GM19351 (cell line): ENCODE data around the gene MAP3K9.
"Not testable (repeated sequence)": the region's sequence is repeated elsewhere in the genome, so short reads cannot be mapped to it uniquely, and the experiment has no call there.

ENCODE experiments used
- ATAC-seq: cut with Tn5 transposase; IDR thresholded peaks from one replicate; pipeline ENCODE4 v1.9.1; 2021; ENCODE audit warnings: mild to moderate bottlenecking, moderate library complexity; ENCODE audit not compliant: unreplicated experiment

MAP3K9 gene

DNA sequence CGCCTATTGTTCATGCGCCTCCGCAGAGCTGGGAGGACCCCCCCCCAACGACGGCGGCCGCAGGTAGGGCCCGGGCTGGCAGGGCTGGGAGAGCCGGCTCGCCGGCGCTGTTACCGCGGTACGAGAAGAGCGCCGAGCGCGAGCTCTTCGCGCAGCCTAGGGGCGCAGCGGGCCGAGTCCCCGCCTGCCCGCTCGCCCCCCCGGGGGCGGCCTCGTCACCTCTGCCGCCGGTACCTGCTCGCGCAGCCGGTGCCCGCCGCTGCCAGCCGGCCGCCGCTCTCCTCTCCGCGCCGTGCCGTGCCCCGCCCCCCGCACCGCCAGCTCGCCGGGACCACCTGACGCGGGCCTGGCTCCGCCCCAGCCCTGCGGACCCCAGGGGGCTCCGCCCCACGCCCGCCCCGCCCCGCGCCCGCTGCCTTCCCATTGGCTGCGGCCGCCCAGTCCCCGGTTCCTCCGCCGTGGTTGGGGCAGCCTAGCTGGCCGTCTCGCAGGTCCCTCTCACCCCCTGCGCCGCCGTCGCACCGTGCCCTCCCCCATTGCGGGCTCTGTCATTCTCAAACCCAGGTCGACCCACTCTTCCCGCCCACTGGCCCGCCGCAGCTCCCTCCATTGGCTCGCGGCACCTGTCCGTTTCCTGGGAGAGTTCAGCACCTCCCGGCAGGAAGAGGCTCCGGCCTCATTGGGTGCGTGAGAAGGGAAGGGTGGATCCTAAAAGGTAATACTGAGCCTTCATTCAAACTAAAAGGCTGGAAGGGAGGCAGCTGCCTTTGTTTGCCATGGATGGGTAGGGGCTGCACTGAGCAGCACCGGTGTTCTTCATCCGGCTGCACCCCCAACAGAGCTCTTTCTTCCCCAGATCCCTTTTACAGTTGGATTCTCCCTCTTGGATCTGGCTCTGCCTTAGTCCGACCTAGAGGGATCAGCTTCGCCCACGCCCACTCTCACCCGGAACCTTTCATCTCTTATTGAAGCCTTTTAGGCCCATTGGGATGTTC lies at the start of gene MAP3K9:
MAP3K9 (minus strand) TSS at position 289 of the 995 bp plus-strand sequence. CDS start 342 bp downstream, outside the sequence.
- ATAC-seq: peak; percentile 87

DNA sequence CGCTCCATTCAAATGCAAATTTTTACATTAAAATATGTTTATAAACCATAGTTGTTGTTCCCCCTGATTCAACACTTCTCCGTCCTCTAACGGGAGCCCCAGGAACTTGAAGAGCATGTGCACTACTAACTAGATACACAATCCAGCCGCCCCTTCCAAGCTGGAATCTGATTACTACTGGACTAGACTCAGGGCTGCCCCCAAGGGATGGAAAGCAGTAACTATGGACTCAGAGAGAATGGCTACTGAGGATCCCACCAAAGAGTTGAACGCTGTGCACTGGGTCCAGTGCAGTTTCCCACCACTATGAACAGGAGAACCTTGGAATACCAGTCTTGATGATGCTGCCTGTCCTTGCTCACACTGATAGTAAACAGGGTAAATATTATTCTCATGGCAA lies 49.3 kb upstream of the MAP3K9 start:
- no peak for ATAC-seq

DNA sequence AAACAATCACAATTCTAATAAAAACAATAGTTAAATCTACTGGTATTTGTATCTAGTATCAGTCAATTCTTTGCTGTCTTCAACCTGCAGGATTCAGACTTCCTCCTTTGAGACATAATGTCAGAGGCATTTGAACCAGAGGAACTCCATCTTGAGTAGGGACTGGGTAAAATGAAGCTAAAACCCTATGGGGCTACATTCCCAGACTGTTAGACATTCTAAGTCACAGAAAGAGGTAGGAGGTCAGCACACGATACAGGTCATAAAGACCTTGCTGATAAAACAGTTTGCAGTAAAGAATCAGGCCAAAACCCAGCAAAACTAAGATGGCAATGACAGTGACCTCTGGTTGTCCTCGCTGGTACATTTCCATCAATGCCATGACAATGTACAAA lies 48.2 kb upstream of the MAP3K9 start:
- ATAC-seq: no peak

- ATAC-seq: no peak
Observed at GRCh38 chr14:70856851-70857495, 47.7 kb upstream of the MAP3K9 start.

DNA sequence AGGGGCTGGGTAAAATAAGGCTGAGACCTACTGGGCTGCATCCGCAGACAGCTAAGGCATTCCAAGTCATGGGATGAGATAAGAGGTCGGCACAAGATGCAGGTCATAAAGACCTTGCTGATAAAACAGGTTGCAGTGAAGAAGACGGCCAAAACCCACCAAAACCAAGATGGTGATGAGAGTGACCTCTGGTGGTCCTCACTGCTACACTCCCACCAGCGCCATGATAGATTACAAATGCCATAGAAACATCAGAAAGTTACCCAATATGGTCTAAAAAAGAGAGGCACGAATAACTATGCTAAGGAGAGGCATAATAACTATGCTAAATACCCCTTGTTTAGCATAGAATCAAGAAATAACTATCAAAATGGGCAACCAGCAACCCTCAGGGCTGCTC lies 46.2 kb upstream of the MAP3K9 start:
- no peak for ATAC-seq

GRCh38 chr14:70853658-70854057 lies 44.3 kb upstream of the MAP3K9 start:
- ATAC-seq: not testable (repeated sequence)

- no peak for ATAC-seq
Observed at GRCh38 chr14:70847406-70848090, 38.2 kb upstream of the MAP3K9 start.

DNA sequence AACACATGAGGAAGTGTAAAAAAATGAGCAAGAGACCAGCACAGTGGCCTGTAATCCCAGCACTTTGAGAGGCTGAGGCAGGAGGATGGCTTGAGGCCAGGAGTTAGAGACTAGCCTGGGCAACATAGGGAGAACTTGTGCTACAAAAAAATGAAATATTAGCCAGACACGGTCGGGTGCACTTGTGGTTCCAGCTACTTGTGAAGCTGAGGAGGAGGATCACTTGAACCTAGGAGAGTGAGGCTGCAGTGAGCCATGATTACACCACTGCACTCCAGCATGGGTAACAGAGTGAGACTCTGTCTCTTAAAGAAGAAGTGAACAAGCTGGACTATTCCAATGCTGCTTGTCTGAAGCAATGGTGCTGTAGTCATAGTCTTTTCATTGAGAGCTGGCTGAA lies 36.3 kb upstream of the MAP3K9 start:
- no peak for ATAC-seq

DNA sequence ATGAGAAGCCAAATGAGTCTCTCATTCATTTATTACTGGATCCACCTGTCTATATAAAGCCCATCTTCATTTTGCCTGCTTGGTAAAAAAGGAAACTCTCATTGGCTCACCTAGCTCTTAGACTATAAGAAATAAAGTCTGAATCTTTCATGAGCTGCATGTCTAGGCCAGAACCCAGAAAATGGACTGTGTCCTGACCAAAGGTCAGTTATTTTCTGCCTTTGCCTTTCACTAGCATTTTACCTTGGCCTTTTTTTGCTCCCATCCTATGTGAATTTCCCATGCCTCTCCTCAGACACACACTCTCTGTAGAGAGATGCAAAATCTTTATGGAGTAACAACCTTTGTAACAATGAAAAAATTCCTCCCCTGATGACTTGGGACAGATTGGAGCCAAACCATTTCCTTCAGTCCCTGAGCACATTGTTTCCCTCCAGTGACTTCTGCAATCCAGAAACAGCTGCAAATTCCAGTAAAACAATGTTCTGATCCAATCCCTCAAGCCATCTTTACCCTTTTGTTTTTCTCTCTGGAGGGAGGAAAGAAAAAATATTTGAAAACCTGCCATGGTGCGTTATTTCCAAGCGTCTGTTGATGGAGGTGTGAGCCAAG lies 33.6 kb upstream of the MAP3K9 start:
- no peak for ATAC-seq

GRCh38 chr14:70838076-70838475 lies 28.8 kb upstream of the MAP3K9 start:
- ATAC-seq: no peak

DNA sequence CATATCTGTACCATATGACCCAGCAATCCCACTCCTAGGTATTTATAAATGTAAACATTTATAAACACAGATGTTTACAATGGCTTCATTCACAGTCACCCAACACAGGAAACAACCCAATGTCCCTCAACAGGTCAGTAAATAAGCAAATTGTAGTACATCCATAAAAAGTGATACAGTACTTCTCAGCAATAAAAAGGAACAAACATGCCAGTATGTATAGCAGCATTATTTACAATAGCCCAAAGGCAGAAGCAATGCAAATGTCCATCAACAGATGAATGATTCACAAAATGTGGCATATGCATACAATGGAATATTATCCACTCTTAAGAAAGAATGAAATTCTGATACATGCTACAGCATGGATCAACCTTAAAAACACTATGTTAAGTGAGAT lies 27.6 kb upstream of the MAP3K9 start:
- no peak for ATAC-seq

DNA sequence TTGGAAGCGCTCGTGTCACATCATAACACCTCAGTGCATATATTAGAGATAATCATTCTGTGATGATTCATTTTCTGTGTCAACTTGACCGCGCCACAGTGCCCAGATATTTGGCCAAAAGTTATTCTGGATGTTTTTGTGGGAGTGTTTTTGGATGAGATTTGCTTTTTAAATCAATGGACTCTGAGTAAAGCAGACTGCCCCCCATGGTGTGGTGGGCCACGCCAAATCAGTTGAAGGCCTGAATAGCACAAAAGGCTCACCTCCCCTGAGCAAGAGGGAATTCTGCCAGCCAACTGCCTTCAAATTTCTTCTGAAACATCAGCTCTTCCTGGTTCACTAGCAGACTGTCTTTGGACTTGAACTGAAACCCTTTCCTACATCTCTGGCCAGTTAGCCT lies 24.6 kb upstream of the MAP3K9 start:
- ATAC-seq: no peak

DNA sequence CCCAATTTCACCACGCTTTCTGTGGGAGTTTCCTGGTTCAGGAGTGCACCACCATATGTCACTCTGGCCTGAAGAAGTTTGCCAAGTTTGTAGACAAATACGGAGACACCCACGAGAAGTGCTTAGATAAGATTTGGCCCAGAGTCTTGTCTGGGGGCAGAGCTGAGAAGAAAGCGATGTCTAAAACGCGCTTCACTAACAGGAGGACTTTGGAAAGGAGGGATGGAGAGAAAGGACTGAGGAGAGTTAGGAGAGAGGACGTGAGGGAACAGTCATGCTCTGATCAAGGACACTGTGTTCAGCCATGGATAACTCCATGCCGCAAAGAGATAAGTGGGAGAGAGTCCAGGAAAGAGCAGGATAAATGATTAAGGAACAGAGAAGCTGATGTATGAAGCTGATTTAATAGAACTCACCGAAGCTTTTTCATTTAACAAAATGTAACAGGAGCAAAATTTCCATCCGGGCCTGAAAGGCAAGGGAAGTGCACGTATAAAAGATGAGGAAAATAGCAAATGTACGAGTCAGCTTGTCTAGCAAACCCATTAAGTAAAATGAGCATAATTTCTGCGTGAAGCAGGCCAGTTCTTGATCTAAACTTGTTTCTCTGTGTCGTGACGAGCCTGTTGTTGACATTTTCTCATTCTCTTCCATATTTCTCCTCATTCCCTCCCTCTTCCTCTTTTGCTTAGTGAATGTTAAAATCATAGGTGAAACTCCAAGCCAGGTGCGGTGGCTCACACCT lies 23.4 kb upstream of the MAP3K9 start:
- no peak for ATAC-seq

DNA sequence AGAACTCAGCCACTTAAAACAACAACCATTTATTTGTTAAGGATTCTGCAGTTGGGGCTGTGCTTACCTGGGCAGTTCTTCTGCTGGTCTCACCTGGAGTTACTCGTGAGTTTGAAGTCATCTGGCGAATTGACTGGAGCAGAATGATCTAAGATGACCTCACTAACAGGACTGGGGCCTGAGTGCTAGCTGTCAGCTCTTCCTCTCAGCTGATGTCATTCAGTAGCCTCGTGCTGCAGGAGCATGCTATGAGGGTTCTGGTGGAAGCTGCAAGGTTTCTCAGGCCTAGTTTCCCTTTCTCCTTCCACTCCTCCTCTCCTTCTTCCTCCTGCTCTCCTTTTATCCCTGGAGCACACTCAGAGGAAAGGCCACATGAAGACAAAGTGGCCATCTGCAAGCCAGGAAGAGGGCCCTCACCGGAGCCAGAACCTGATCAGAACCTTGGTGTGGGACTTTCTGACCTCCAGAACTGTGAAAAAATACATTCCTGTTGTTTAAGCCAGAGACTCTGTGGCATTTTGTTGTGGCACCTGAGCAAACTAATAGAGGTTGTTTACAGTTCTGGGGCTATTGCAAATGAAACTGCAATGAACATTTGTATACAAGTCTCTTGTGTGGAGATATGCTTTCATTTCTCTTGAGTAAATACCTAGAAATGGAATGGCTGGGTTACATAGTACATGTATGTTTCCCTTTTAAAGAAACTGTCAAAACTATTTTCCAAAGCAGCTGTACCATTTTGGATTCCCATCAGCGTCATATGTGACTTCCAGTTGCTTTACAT lies 21.9 kb upstream of the MAP3K9 start:
- ATAC-seq: no peak

- no peak for ATAC-seq
Observed at GRCh38 chr14:70828188-70828587, 18.9 kb upstream of the MAP3K9 start.

DNA sequence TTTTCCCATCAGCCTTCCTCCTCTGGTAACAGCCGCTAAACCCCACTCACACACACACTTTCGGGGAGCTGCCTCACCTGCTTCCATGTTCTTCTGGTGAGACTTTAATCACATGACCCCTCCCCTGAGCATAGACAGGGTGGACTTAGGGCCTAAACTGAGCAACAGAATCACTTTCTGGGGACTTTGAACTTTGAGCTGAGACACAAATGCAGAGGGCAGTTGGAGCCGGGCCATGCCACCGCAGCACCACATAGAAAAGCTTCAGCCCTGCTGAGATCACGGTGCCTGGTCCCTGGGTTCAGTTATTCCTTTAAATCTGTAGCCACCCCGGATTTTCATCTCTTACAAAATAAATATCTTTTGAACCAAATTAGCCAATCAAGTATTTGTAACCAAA lies 18.4 kb upstream of the MAP3K9 start:
- no peak for ATAC-seq

GRCh38 chr14:70827347-70827746 lies 18.0 kb upstream of the MAP3K9 start:
- no peak for ATAC-seq

- no peak for ATAC-seq
Observed at GRCh38 chr14:70823281-70823680, 14.0 kb upstream of the MAP3K9 start.

DNA sequence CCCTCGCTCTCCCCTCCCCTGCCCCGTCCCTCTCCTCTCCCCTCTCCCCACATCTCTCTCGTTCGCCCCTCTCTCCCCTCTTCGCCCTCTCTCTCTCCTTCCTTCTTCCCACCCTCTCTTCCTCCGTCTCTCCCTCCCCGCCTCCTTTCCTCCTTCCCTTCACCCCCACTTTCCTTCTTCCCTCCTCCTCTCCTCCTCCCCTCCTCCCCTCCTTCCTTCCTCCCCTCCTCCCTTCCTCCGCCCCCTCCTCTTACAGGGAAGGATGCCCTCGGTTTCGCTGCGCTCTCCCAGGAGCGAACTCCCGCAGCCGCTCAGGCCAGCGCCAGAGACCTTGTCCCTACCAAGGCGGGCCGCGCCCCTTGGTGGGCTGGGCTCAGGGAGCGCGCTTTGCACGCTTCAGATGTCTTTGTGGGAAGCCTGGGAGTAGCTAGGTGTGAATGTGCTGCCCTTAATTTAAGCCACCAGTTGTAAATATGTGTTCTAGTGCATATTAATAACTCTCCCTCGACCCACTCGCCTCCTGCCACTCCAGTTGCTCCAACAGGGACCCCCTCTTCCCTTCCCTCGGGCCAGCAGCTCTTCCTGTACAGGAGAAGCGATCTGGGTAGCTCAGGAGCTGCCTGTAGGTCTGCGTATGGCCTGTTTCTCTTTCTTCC lies 13.3 kb upstream of the MAP3K9 start:
- ATAC-seq: no peak
